Thoracic aorta (tissue), 2 donors: Measurements from ENCODE around the gene CYP17A1. TPM values are rescaled to one million over a fixed set of nuclear protein-coding genes. Genes with fewer than 3 reads are reported as not detected.

Experiments
- ATAC-seq: fragments of 150-250 bp; one replicate; pipeline ENCODE4 v1.8.0; 2017; ENCODE audit warnings: low read depth; ENCODE audit not compliant: insufficient number of reproducible peaks, low FRiP score
- DNase-seq: peaks from one replicate; pipeline ENCODE4 v3.0.0-alpha.2; 2020; ENCODE audit warnings: low spot score
- H3K27ac ChIP-seq, 2 donors: fragments of 200-600 bp; sonication (generic); 1 replicate in 1 of 2; 2 replicates in 1 of 2; pipeline ENCODE4 v1.5.1; 2016; ENCODE audit warnings: mild to moderate bottlenecking in 2 of 2, moderate library complexity in 2 of 2
- H3K27me3 ChIP-seq: fragments of 200-600 bp; sonication (generic); replicated peaks from 2 replicates; pipeline ENCODE4 v1.6.0; 2016; ENCODE audit warnings: mild to moderate bottlenecking; ENCODE audit not compliant: insufficient read depth
- H3K36me3 ChIP-seq: fragments of 200-600 bp; sonication (generic); one replicate; pipeline ENCODE4 v1.5.1; 2016
- H3K4me1 ChIP-seq, 2 donors: fragments of 200-600 bp; sonication (generic); 1 replicate in 1 of 2; 2 replicates in 1 of 2; pipeline versions ENCODE4 v1.5.1 to v1.6.0; 2016; ENCODE audit warnings: low read depth in 2 of 2, mild to moderate bottlenecking in 1 of 2; ENCODE audit not compliant: control insufficient read depth in 1 of 2
- H3K4me3 ChIP-seq: fragments of 200-600 bp; sonication (generic); 2 replicates; pipeline ENCODE4 v1.5.1; 2016; ENCODE audit warnings: mild to moderate bottlenecking
- H3K9me3 ChIP-seq: fragments of 200-600 bp; sonication (generic); 2 replicates; pipeline ENCODE4 v1.5.1; 2016
- CTCF ChIP-seq: fragments of 200-600 bp; sonication (generic); IDR thresholded peaks from one replicate; pipeline ENCODE4 v1.5.1; 2019; ENCODE audit warnings: antibody characterized with exemption
- total RNA-seq, 2 donors: library from RNA; depleted of rRNA; stranded (reverse); fragments of >200 nt; gene quantifications; one replicate each; pipeline versions ENCODE4 v1.1.0 to v1.2.3, GENCODE V29; 2016

CYP17A1 gene
- total RNA-seq, 2 donors from 2014 or later: 0.41 to 1.3 TPM

DNA sequence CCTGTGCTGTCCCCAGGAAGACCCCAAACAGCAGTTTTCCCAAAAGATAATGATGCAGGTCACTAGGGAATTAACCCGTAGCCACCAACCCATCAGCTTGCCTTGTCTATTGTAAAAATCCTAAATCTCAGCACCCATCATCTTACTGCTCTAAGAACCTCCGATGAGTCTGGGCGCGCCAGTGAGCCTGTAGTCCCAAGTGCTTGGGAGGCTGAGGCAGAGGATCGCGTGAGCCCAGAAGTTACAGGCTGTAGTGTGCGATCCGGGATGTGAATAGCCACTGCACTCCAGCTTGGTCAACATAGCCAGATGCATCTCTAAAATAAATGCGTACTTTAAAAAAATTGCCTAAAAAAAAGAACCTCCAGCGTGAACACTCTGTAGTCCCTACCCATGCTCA is 33.0 kb upstream of the CYP17A1 start:
- Histone ChIP-seq H3K36me3 (no peaks in the 10 kb centered on the region), H3K27me3 (no peaks in the 10 kb centered on the region), H3K27ac (no peak overlapping the region), H3K4me1 (peaks cover 5 to 11% of the 10 kb centered on the region in 2 donors), H3K9me3 (no peaks in the 10 kb centered on the region), H3K4me3 (peak overlapping the region; percentile 72)
- DNase-seq (no peak), ATAC-seq (no peak)
- TF ChIP-seq CTCF: no peak

DNA sequence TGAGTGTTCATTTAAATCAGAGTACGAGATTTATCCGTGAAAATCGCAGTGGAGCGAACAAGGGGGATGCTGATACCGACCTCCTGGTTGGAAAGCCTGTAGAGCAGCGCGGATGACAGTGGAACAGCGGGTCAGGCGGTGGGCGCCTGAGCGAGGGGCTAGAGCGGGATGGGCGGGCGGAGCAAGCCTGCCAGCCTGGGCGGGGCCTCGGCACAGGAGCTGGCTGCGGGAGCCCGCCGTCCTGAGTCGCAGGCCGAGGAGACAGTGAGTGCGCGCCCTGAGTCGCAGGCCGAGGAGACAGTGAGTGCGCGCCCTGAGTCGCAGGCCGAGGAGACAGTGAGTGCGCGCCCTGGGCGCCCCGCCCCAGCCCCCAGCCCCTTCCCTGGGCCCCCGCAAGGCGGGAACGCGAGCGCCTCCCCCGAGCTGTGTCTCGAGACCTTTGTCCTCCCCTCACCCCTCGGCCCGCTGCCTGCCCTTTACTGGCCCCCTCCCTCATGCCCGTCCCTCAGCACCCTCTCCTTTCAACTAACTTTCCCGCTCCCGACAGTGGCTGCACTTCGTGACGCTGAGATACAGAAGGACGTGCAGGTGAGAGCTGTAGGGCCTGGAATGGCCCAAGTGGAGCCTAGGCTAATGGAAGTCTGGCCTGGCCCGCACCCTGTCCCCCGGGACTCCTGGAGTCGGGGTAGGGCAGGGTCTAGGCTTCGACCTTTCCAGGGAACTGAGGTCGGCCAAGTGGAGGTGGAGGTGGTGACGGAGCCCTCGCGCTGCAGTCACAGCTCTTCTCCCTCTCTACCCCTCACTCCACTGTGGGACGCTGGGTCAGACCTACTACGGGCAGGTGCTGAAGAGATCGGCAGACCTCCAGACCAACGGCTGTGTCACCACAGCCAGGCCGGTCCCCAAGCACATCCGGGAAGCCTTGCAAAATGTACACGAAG is 32.3 kb upstream of the CYP17A1 start, which contains the start of gene AS3MT:
TSS of gene AS3MT (plus strand) at position 213 of the 941 bp plus-strand sequence. CDS start at position 336, 123 bp downstream.
- H3K36me3 ChIP-seq: no peaks in the 10 kb centered on the region
- no peak for ATAC-seq
- peak within 1 kb of the TSS; percentile 72 for H3K4me3 ChIP-seq
- no peak for DNase-seq
- TF ChIP-seq CTCF: no peak
- peak within 1 kb of the TSS in 1 of 2 donors; percentile 15 for H3K27ac ChIP-seq
- H3K4me1 ChIP-seq: peaks cover 5 to 11% of the 10 kb centered on the region in 2 donors
- no peaks in the 10 kb centered on the region for H3K27me3 ChIP-seq
- no peaks in the 10 kb centered on the region for H3K9me3 ChIP-seq

GRCh38 chr10:102868911-102869257 is 31.7 kb upstream of the CYP17A1 start:
- H3K36me3 ChIP-seq: no peaks in the 10 kb centered on the region
- H3K4me1 ChIP-seq: peaks cover 5 to 11% of the 10 kb centered on the region in 2 donors
- peak overlapping the region; percentile 72 for H3K4me3 ChIP-seq
- no peak for DNase-seq
- no peak for ATAC-seq
- no peak for TF ChIP-seq CTCF
- no peaks in the 10 kb centered on the region for H3K27me3 ChIP-seq
- H3K27ac ChIP-seq: peak overlapping the region in 1 of 2 donors; percentile 15
- no peaks in the 10 kb centered on the region for H3K9me3 ChIP-seq

DNA sequence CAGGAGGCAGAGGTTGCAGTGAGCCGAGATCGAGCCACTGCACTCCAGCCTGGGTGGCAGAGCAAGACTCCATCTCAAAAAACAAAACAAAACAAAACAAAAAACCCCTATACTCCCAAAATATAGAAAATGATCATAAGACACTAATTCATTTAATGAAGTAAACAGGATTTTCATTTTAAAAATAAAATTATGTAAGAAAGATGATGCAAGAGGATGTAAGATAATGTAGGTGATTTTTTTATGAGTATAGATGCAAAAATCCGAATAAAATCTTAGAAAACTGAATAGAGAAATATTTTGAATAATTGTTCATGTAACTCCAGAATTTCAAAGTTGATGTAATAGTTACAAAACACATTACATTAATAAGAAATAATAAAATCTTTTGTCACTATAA is 28.4 kb upstream of the CYP17A1 start:
- Histone ChIP-seq H3K27me3 (no peaks in the 10 kb centered on the region), H3K4me1 (peaks cover 5 to 9% of the 10 kb centered on the region in 2 donors), H3K9me3 (no peaks in the 10 kb centered on the region), H3K36me3 (peaks cover 14% of the 10 kb centered on the region), H3K4me3 (no peak overlapping the region), H3K27ac (no peak overlapping the region)
- ATAC-seq (no peak), DNase-seq (no peak)
- no peak for TF ChIP-seq CTCF

- peaks cover 0 to under 1% of the 10 kb centered on the region in 2 donors for H3K4me1 ChIP-seq
- TF ChIP-seq CTCF: no peak
- ATAC-seq: no peak
- H3K4me3 ChIP-seq: no peak overlapping the region
- H3K27ac ChIP-seq: no peak overlapping the region
- H3K27me3 ChIP-seq: no peaks in the 10 kb centered on the region
- no peak for DNase-seq
- H3K36me3 ChIP-seq: peaks cover 14% of the 10 kb centered on the region
- no peaks in the 10 kb centered on the region for H3K9me3 ChIP-seq
These were observed 26.4 kb upstream of the CYP17A1 start for GRCh38 chr10:102863660-102864059.
